Nephron (organoid): ENCODE measurements around the gene LMX1B.
A peak's percentile ranks its signal among the peaks of the same experiment; 100 is the strongest.

ENCODE experiments used
- H3K27ac Mint-ChIP-seq, 3 experiments: 2 replicates each; pipeline ENCODE4 v1.8.0; 2020; ENCODE audit warnings: mixed read lengths in 3 of 3, mild to moderate bottlenecking in 2 of 3, moderate library complexity in 1 of 3
- H3K27me3 Mint-ChIP-seq: 2 replicates; pipeline ENCODE4 v1.8.0; 2021; ENCODE audit warnings: low read depth, mild to moderate bottlenecking, moderate library complexity, mixed read lengths
- H3K36me3 Mint-ChIP-seq: 2 replicates; pipeline ENCODE4 v1.8.0; 2020; ENCODE audit warnings: low read depth, mixed read lengths
- H3K4me1 Mint-ChIP-seq: 2 replicates; pipeline ENCODE4 v1.8.0; 2020; ENCODE audit warnings: mixed read lengths
- H3K4me3 Mint-ChIP-seq, 3 experiments: 2 replicates each; pipeline ENCODE4 v1.8.0; 2020; ENCODE audit warnings: mild to moderate bottlenecking in 3 of 3, mixed read lengths in 3 of 3, moderate library complexity in 2 of 3
- H3K9me3 Mint-ChIP-seq: 2 replicates; pipeline ENCODE4 v1.8.0; 2020; ENCODE audit warnings: mixed read lengths
- CTCF ChIP-seq, 3 experiments: fragments of 200-600 bp; sonication (generic); IDR thresholded peaks; one replicate each; pipeline ENCODE4 v1.5.0; 2021; ENCODE audit warnings: antibody characterized with exemption in 3 of 3; ENCODE audit not compliant: unreplicated experiment in 3 of 3

The LMX1B gene

GRCh38 chr9:126581893-126582292, 31.8 kb upstream of the LMX1B start:
- Mint-ChIP-seq H3K4me1 (peaks cover 15% of the 10 kb centered on the region), H3K27ac (no peak overlapping the region), H3K4me3 (no peak overlapping the region), H3K36me3 (no peaks in the 10 kb centered on the region), H3K27me3 (peaks cover 34% of the 10 kb centered on the region), H3K9me3 (peaks cover 2% of the 10 kb centered on the region)
- no peak for TF ChIP-seq CTCF (IDR thresholded peaks at IDR 0.05; ENCODE audit: unreplicated experiment in 3 of 3)

- H3K4me3 Mint-ChIP-seq: no peak overlapping the region
- peaks cover 34% of the 10 kb centered on the region for H3K27me3 Mint-ChIP-seq
- no peak for TF ChIP-seq CTCF (IDR thresholded peaks at IDR 0.05; ENCODE audit: unreplicated experiment in 3 of 3)
- peaks cover 20% of the 10 kb centered on the region for H3K4me1 Mint-ChIP-seq
- no peak overlapping the region for H3K27ac Mint-ChIP-seq
- no peaks in the 10 kb centered on the region for H3K36me3 Mint-ChIP-seq
- no peaks in the 10 kb centered on the region for H3K9me3 Mint-ChIP-seq
Observed at GRCh38 chr9:126582427-126582826, 31.3 kb upstream of the LMX1B start.

GRCh38 chr9:126583144-126583760, 30.5 kb upstream of the LMX1B start:
- H3K36me3 Mint-ChIP-seq: no peaks in the 10 kb centered on the region
- H3K4me1 Mint-ChIP-seq: peaks cover 25% of the 10 kb centered on the region
- H3K9me3 Mint-ChIP-seq: no peaks in the 10 kb centered on the region
- peaks cover 34% of the 10 kb centered on the region for H3K27me3 Mint-ChIP-seq
- H3K4me3 Mint-ChIP-seq: no peak overlapping the region
- TF ChIP-seq CTCF (IDR thresholded peaks at IDR 0.05; ENCODE audit: unreplicated experiment in 3 of 3): no peak
- H3K27ac Mint-ChIP-seq: no peak overlapping the region

- H3K27ac Mint-ChIP-seq: no peak overlapping the region
- no peaks in the 10 kb centered on the region for H3K36me3 Mint-ChIP-seq
- peaks cover 29% of the 10 kb centered on the region for H3K4me1 Mint-ChIP-seq
- no peak overlapping the region for H3K4me3 Mint-ChIP-seq
- H3K9me3 Mint-ChIP-seq: no peaks in the 10 kb centered on the region
- H3K27me3 Mint-ChIP-seq: peaks cover 32% of the 10 kb centered on the region
- TF ChIP-seq CTCF (IDR thresholded peaks at IDR 0.05; ENCODE audit: unreplicated experiment in 3 of 3): no peak
Observed at GRCh38 chr9:126584611-126585010, 29.1 kb upstream of the LMX1B start.

- Mint-ChIP-seq H3K4me3 (no peak overlapping the region), H3K27me3 (peaks cover 38% of the 10 kb centered on the region), H3K9me3 (no peaks in the 10 kb centered on the region), H3K36me3 (no peaks in the 10 kb centered on the region), H3K27ac (peak overlapping the region in 1 of 3 experiments; percentile 48), H3K4me1 (peaks cover 29% of the 10 kb centered on the region)
- no peak for TF ChIP-seq CTCF (IDR thresholded peaks at IDR 0.05; ENCODE audit: unreplicated experiment in 3 of 3)
Observed at GRCh38 chr9:126586236-126586635, 27.5 kb upstream of the LMX1B start.
